ENCODE results near the gene CMTM3. TPM values are rescaled to one million over a fixed set of nuclear protein-coding genes. Genes with fewer than 3 reads are reported as not detected.

Gene CMTM3
- total RNA-seq, 1 experiment from 2014 or later: 39.2 TPM

DNA sequence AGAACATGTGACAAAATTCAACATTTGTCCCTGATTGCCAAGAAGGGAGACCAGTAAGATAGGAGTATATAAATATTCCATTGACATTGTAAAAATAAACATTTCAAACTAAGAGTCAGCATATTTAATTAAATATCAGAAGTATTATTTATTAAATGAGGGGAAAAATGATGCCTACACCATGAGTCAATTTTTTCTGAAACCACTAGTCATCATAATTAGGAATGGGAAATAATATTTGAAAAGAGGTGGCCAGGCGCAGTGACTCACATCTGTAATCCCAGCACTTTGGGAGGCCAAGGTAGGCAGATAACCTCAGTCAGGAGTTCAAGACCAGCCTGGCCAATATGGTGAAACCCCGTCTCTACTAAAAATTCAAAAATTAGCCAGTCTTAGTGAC lies 36.1 kb upstream of the CMTM3 start:
- peaks cover 3 to 12% (median 11%) of the 10 kb centered on the region in 3 experiments; a peak in 5 of 7 replicates for H3K36me3 Mint-ChIP-seq (ENCODE audit: insufficient read depth in 1 of 3, low read depth in 3 of 3)
- Histone ChIP-seq H3K79me1 (ENCODE audit: insufficient read depth, low read depth, low read length, poor library complexity, severe bottlenecking) (no peaks in the 10 kb centered on the region), H3K9ac (ENCODE audit: extremely low read depth, insufficient read length, low read length) (no peak overlapping the region), H3K18ac (ENCODE audit: insufficient read length, low read depth, low read length) (no peak overlapping the region), H2BK120ac (ENCODE audit: low read depth, low read length, poor library complexity, severe bottlenecking) (no peak overlapping the region), H4K5ac (ENCODE audit: insufficient read length, low read depth, low read length) (no peak overlapping the region), H4K91ac (ENCODE audit: insufficient read length, low read depth, low read length) (no peak overlapping the region), H2BK5ac (ENCODE audit: insufficient read length, low read length) (no peak overlapping the region), H3K14ac (ENCODE audit: insufficient read depth, low read length) (no peak overlapping the region), H2AK5ac (ENCODE audit: insufficient read length, low read length) (no peak overlapping the region), H3K79me2 (ENCODE audit: insufficient read depth, low read length) (no peaks in the 10 kb centered on the region), H3K4me1 (ENCODE audit: insufficient read depth, low read length) (no peaks in the 10 kb centered on the region), H3K27me3 (ENCODE audit: insufficient read depth, low read length) (no peaks in the 10 kb centered on the region), H3K9me3 (ENCODE audit: control insufficient read depth, low read depth, low read length) (no peaks in the 10 kb centered on the region), H3K4ac (ENCODE audit: low read depth, low read length) (no peak overlapping the region), H3K56ac (ENCODE audit: insufficient read length, low read depth, low read length) (no peak overlapping the region), H3T11ph (ENCODE audit: low read length) (no peak overlapping the region), H3K4me2 (ENCODE audit: insufficient read depth, insufficient read length, low read length) (no peak overlapping the region), H2BK12ac (ENCODE audit: insufficient read length, low read depth, low read length) (no peak overlapping the region), H2BK20ac (ENCODE audit: low read depth, low read length, poor library complexity, severe bottlenecking) (no peak overlapping the region), H2BK15ac (ENCODE audit: low read depth, low read length) (no peak overlapping the region), H3K23me2 (ENCODE audit: insufficient read length, low read depth, low read length, poor library complexity, severe bottlenecking) (no peaks in the 10 kb centered on the region), H4K20me1 (ENCODE audit: control insufficient read depth, insufficient read depth, insufficient read length) (no peaks in the 10 kb centered on the region), H4K8ac (replicated peaks; ENCODE audit: insufficient read length, low read depth, low read length) (no peak overlapping the region), H3K23ac (ENCODE audit: insufficient read length, low read depth, low read length) (no peak overlapping the region), H3K27ac (ENCODE audit: insufficient read length, low read depth, low read length) (no peak overlapping the region), H2AFZ (ENCODE audit: low read length) (no peak overlapping the region)
- TF ChIP-seq, protein P1, sequence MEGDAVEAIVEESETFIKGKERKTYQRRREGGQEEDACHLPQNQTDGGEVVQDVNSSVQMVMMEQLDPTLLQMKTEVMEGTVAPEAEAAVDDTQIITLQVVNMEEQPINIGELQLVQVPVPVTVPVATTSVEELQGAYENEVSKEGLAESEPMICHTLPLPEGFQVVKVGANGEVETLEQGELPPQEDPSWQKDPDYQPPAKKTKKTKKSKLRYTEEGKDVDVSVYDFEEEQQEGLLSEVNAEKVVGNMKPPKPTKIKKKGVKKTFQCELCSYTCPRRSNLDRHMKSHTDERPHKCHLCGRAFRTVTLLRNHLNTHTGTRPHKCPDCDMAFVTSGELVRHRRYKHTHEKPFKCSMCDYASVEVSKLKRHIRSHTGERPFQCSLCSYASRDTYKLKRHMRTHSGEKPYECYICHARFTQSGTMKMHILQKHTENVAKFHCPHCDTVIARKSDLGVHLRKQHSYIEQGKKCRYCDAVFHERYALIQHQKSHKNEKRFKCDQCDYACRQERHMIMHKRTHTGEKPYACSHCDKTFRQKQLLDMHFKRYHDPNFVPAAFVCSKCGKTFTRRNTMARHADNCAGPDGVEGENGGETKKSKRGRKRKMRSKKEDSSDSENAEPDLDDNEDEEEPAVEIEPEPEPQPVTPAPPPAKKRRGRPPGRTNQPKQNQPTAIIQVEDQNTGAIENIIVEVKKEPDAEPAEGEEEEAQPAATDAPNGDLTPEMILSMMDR (conservative IDR thresholded peaks at IDR 0.05): no peak
- H3K27me3 Mint-ChIP-seq (ENCODE audit: low read depth): no peaks in the 10 kb centered on the region; the same call in 1 of the 2 replicates
- no peaks in the 10 kb centered on the region for H3K9me3 Mint-ChIP-seq
- no peak overlapping the region for H3K27ac Mint-ChIP-seq
- WGBS (ENCODE audit: extremely low coverage, insufficient read length, low lambda C conversion rate): no CpG with 5 or more reads among the region's 2 CpGs
- H3K4me1 Mint-ChIP-seq: peaks cover 0 to 3% of the 10 kb centered on the region in 2 experiments; a peak in 1 of 4 replicates
- H3K4me3 Mint-ChIP-seq: no peak overlapping the region
- no peak for DNase-seq
